GM18499 (cell line): ENCODE measurements around the gene PRDM11.

Source experiments
- ATAC-seq: cut with Tn5 transposase; IDR thresholded peaks from one replicate; pipeline ENCODE4 v1.9.1; 2021; ENCODE audit warnings: moderate number of reproducible peaks; ENCODE audit not compliant: insufficient read depth, unreplicated experiment

Gene PRDM11

DNA sequence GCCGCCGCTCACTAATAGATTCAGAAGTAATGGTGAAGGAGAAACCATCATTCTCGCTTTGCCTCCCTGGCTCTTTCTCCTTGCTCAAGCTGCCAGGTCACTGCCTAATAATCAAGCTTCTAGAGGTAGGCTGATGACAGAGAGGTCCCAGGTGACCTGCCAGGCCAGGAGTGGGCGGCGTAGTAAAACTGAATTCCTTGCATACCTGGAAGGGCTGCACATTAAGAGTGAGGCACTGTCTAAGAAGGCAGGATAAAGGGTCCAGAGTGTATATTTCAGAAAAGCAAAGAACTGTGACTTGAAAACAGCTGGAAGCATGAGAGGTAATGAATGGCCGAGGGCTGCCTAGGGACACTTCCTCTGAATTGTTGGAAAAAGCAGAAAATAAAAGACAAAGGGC is 135.6 kb downstream of the PRDM11 start:
- ATAC-seq, result no peak
